HFFc6 (cell line): ENCODE measurements around the gene HYKK. TPM values are rescaled to one million over a fixed set of nuclear protein-coding genes. Genes with fewer than 3 reads are reported as not detected.

ENCODE experiments used
- DNase-seq: peaks from one replicate; pipeline ENCODE4 v3.0.0-alpha.2; 2018
- H3K27ac Mint-ChIP-seq: 2 replicates; pipeline ENCODE4 v1.8.0; 2020; ENCODE audit warnings: mild to moderate bottlenecking, mixed read lengths
- H3K27me3 Mint-ChIP-seq: 2 replicates; pipeline ENCODE4 v1.8.0; 2021; ENCODE audit warnings: mild to moderate bottlenecking, moderate library complexity, mixed read lengths; ENCODE audit not compliant: insufficient read depth
- H3K36me3 Mint-ChIP-seq: 2 replicates; pipeline ENCODE4 v1.8.0; 2021; ENCODE audit warnings: low read depth, mixed read lengths
- H3K4me1 Mint-ChIP-seq: 2 replicates; pipeline ENCODE4 v1.8.0; 2020; ENCODE audit warnings: low read depth, mixed read lengths
- H3K4me3 Mint-ChIP-seq: 2 replicates; pipeline ENCODE4 v1.8.0; 2020; ENCODE audit warnings: mild to moderate bottlenecking, moderate library complexity, mixed read lengths
- H3K9me3 Mint-ChIP-seq: 2 replicates; pipeline ENCODE4 v1.8.0; 2020; ENCODE audit warnings: mild to moderate bottlenecking, mixed read lengths
- total RNA-seq, 6 experiments: library from RNA; stranded (reverse); fragmentation: NEBNext Ultra II Directional; extraction: Animal tissue kit (Norgen Biotek cat#: 25700); gene quantifications; 2 replicates in 1 of 6; 3 replicates in 5 of 6; pipeline ENCODE4 v1.2.3, GENCODE V29; 2021
- TF ChIP-seq, protein P1 (sequence below): fragments of 200-600 bp; sonication (generic); IDR thresholded peaks from 2 replicates; pipeline ENCODE4 v1.5.0; 2021; ENCODE audit warnings: antibody characterized with exemption, mild to moderate bottlenecking

Gene HYKK
- total RNA-seq, 6 experiments from 2014 or later, result 3.1 to 5.2 (median 4.1) TPM

DNA sequence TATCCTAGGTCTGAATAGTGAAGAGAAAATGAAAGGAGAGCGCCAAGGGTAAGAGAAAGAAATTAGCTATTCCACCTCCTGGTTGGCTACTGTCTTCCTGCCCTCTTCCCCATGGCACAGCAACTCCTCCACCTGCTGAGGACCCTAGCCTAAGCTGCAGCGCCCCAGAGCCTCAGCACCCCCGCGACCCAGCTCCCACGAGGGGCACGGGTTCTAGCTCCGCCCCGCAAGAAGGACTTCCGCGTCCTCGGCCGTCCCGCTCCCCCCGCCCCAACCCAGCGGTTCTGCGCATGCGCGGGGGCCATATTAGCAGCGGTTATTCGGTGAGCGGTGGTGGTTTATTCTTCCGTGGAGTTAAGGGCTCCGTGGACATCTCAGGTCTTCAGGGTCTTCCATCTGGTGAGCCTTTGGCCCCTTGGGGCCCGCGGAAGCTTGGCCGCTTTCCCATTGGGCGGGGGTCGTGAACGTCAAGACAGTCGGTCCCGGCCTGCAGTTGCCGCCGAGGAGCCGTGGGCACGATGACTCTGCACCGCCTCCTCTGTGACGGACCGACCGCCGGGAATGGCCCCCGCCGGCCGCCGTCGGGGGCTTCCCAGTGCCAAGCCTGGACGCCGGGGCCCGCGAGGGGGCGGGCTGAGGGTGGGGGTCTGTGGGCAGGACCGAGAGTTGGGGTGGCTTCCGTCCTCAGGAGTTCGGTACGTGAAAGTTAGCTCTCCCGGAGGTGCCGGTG lies 32.9 kb downstream of the HYKK start, which contains the start of gene PSMA4:
Gene PSMA4 (plus strand): TSS at position 304 of the 730 bp plus-strand sequence. CDS start 1,484 bp downstream, outside the sequence.
- Mint-ChIP-seq H3K9me3 (no peaks in the 10 kb centered on the region), H3K27me3 (peaks cover 3% of the 10 kb centered on the region; the same call in 1 of the 2 replicates), H3K36me3 (peaks cover 9% of the 10 kb centered on the region), H3K4me3 (peak within 1 kb of the TSS; percentile 98), H3K27ac (peak within 1 kb of the TSS; percentile 96), H3K4me1 (peaks cover 21% of the 10 kb centered on the region)
- peak; percentile 66 for DNase-seq
- TF ChIP-seq, protein P1, sequence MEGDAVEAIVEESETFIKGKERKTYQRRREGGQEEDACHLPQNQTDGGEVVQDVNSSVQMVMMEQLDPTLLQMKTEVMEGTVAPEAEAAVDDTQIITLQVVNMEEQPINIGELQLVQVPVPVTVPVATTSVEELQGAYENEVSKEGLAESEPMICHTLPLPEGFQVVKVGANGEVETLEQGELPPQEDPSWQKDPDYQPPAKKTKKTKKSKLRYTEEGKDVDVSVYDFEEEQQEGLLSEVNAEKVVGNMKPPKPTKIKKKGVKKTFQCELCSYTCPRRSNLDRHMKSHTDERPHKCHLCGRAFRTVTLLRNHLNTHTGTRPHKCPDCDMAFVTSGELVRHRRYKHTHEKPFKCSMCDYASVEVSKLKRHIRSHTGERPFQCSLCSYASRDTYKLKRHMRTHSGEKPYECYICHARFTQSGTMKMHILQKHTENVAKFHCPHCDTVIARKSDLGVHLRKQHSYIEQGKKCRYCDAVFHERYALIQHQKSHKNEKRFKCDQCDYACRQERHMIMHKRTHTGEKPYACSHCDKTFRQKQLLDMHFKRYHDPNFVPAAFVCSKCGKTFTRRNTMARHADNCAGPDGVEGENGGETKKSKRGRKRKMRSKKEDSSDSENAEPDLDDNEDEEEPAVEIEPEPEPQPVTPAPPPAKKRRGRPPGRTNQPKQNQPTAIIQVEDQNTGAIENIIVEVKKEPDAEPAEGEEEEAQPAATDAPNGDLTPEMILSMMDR, result peak; percentile 57

DNA sequence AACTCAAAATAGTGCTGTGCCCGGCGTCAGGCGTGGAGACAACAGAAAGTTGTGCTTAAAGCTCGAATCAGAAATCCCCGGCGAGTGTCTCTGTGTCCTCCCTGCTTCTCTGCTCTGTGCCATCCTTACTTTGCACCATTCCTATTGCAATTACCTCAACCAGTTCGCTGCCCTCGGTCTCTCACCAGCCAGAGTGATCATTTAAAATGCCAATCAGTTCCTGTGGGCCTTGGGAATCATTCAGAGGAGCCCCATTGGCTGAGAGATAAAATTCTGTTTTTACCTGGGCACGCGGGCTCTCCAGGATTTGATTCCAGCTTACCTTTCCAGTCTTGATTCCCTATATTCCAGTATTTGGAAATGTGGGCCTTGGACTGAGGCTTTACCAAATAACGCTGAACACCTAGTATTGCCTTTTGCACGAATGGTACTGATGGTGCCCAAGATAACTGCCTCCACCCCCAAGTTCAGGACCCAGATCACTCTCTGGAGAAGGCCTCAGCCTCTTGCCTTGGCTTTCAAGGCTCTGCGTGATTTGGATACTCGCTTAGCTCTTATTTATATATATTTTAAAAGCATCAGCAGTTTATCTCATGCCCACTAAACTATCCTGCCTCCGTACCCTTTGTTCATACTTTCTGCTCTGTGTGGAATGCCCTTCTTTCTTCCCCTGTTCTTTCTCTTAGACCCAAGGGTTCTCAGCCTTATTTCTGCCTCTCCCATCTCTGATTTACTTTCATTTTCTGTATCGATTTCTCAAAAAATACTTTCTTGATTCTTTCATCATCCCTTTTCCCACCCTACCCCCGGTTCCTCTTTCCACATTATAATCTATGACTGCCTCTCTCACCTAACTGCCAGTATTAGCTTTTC lies 33.7 kb downstream of the HYKK start:
- peak overlapping the region; percentile 96 for H3K27ac Mint-ChIP-seq
- H3K36me3 Mint-ChIP-seq, result peaks cover 9% of the 10 kb centered on the region
- TF ChIP-seq, protein P1, result peak; percentile 16
- peaks cover 3% of the 10 kb centered on the region; the same call in 1 of the 2 replicates for H3K27me3 Mint-ChIP-seq
- H3K4me1 Mint-ChIP-seq, result peaks cover 21% of the 10 kb centered on the region
- no peak for DNase-seq
- H3K9me3 Mint-ChIP-seq, result no peaks in the 10 kb centered on the region
- H3K4me3 Mint-ChIP-seq, result peak overlapping the region; percentile 98

DNA sequence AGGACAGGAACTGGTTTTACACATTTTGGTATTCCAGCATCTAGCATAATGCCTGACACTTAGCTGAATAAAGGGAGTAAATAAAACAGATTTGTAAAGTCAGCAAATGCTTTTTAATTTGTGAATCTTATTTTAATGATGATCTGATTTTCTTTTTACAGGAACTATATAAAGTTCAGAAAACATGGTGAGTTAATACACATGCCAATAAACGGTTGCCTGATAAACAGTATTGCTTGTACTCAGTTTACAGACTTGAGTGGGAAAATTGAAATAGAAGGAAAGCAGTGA lies 34.3 kb downstream of the HYKK start:
- Mint-ChIP-seq H3K27me3 (peaks cover 3% of the 10 kb centered on the region; the same call in 1 of the 2 replicates), H3K9me3 (no peaks in the 10 kb centered on the region), H3K36me3 (peaks cover 9% of the 10 kb centered on the region), H3K4me1 (peaks cover 21% of the 10 kb centered on the region), H3K4me3 (peak overlapping the region; percentile 98), H3K27ac (peak overlapping the region; percentile 96)
- no peak for DNase-seq
- TF ChIP-seq, protein P1, result no peak

DNA sequence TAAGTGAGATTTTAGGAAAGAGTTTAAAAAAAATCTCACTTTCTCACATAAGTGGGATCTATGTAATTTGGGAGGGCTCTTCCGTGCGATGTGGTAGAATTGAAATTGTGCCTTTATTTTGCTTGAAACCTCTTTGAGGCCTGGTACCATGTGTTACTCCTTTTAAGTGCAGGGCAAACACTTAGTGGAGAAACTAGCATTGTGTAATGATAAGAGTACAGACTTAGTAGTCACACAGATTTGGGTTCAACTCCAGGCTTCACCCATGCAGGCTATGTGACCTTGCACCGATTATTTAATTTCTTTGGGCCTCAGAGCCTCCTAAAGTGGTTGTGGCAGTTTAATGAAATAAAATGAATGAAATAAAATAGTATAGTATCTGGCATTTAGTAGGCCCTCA lies 35.3 kb downstream of the HYKK start:
- TF ChIP-seq, protein P1, result no peak
- DNase-seq, result no peak
- Mint-ChIP-seq H3K27ac (no peak overlapping the region), H3K4me1 (peaks cover 21% of the 10 kb centered on the region), H3K36me3 (peaks cover 9% of the 10 kb centered on the region), H3K27me3 (peaks cover 3% of the 10 kb centered on the region; the same call in 1 of the 2 replicates), H3K9me3 (no peaks in the 10 kb centered on the region), H3K4me3 (peak overlapping the region; percentile 98)

DNA sequence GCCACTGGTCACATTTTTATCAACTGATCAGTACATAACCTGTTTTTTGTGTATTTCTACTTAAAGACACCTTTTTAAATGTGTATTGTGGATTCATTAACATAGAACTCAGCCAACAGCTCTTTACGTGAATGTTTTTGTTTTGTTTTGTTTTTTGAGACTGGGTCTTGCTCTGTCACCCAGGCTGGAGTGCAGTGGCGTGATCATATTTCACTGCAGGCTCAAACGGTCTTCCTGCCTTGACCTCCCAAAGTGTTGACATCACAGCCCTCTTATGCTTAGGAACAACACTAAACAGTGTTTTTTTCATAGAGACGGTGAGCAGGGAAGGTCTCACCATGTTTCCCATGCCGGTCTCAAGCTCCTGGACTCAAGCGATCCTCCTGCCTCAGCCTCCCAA lies 42.8 kb downstream of the HYKK start:
- Mint-ChIP-seq H3K9me3 (no peaks in the 10 kb centered on the region), H3K4me3 (no peak overlapping the region), H3K27ac (no peak overlapping the region)

More for the DNA sequence above, 42.8 kb downstream of the HYKK start:
- no peaks in the 10 kb centered on the region for H3K4me1 Mint-ChIP-seq
- DNase-seq, result no peak
- no peaks in the 10 kb centered on the region for H3K27me3 Mint-ChIP-seq
- peaks cover 10% of the 10 kb centered on the region for H3K36me3 Mint-ChIP-seq
- TF ChIP-seq, protein P1, result no peak
